ENCODE results near the gene VAV1. TPM values are rescaled to one million over a fixed set of nuclear protein-coding genes. Genes with fewer than 3 reads are reported as not detected.
"Not testable (repeated sequence)": the region's sequence is repeated elsewhere in the genome, so short reads cannot be mapped to it uniquely, and the experiment has no call there.

The VAV1 gene
- total and polyA plus RNA-seq, 10 of the 15 experiments (the other 5 are each of a cell fraction or from before 2014, with no cell fraction given): 1.6 to 76.8 (median 40.7) TPM

- H3K9ac ChIP-seq (ENCODE audit: control insufficient read depth, insufficient read depth, low read length); in situ Hi-C loops (cut with MboI); DNase-seq (ENCODE audit: low read depth, low spot score); BruUV-seq (replicated peaks); H3K4me3 ChIP-seq; H3K27ac ChIP-seq (ENCODE audit: control insufficient read depth, insufficient read depth); H4K20me1 ChIP-seq (ENCODE audit: control insufficient read depth, insufficient read depth); H2AFZ ChIP-seq (ENCODE audit: control insufficient read depth, low read depth, low read length); H3K4me2 ChIP-seq (ENCODE audit: control insufficient read depth, insufficient read depth); H3K4me1 ChIP-seq (ENCODE audit: control insufficient read depth, insufficient read depth, low read length); H3K9me3 ChIP-seq (replicated peaks; ENCODE audit: control insufficient read depth, insufficient read depth, low read length); ATAC-seq; RAD21 ChIA-PET (ENCODE audit: unreplicated experiment); H3K79me2 ChIP-seq (ENCODE audit: control insufficient read depth, insufficient read depth, low read length); H3K27me3 ChIP-seq (replicated peaks in 1 of 2; ENCODE audit: control insufficient read depth in 2 of 2, insufficient read depth in 2 of 2, low read length in 1 of 2); FAIRE-seq; POLR2A ChIA-PET; intact Hi-C loops (cut with micrococcal nuclease; ENCODE audit: unreplicated experiment): not testable (repeated sequence)
- CTCF ChIA-PET: interaction anchor here (1.1 kb wide), 3 partner anchors 10 to 117 kb away, joined by 3 to 5 read pairs (median 4); partner anchors contain the start of gene VAV1
- SMC1A ChIA-PET (ENCODE audit: uncharacterized antibody, unreplicated experiment): interaction anchor here (1.2 to 2.4 kb wide), 2 partner anchors 11 to 106 kb away, joined by 3 to 8 read pairs; partner anchors contain the start of gene GPR108
- peaks cover 18% of the 10 kb centered on the region in 2 experiments for H3K36me3 ChIP-seq (ENCODE audit: control insufficient read depth in 2 of 2, insufficient read depth in 2 of 2, low read length in 1 of 2)
- WGBS (ENCODE audit: insufficient coverage, insufficient replicate concordance, low lambda C conversion rate, missing lambda C conversion rate): 89% methylated on average over 10 of the region's 10 CpGs
These were observed 24.0 kb upstream of the VAV1 start for GRCh38 chr19:6748543-6748942.

- intact Hi-C loops (cut with micrococcal nuclease; ENCODE audit: unreplicated experiment): loop anchor here (5.0 kb wide), 2 partner anchors 112 to 118 kb away; no protein-coding TSS in a partner anchor
- SMC1A ChIA-PET (ENCODE audit: uncharacterized antibody, unreplicated experiment): no interaction called here
- TF ChIP-seq NFYB (IDR thresholded peaks at IDR 0.05; ENCODE audit: insufficient read depth, low read depth, low read length): no peak
- TF ChIP-seq HDGF (IDR thresholded peaks at IDR 0.05): no peak
- no peak for TF ChIP-seq NRF1 (conservative IDR thresholded peaks at IDR 0.05; ENCODE audit: low read depth, low read length)
- no peak for TF ChIP-seq DPF2 (IDR thresholded peaks at IDR 0.05)
- TF ChIP-seq PRDM15 (CRISPR knock-in tag; IDR thresholded peaks at IDR 0.05): no peak
- no peak for TF ChIP-seq TCF3 (IDR thresholded peaks at IDR 0.05; ENCODE audit: borderline replicate concordance, insufficient read depth, low read depth, low read length)
- TF ChIP-seq PBX3 (IDR thresholded peaks at IDR 0.05; ENCODE audit: insufficient replicate concordance, low read depth, low read length): no peak
- no peak for TF ChIP-seq E2F8 (IDR thresholded peaks at IDR 0.05; ENCODE audit: low read depth, partially characterized antibody)
These were observed 22.4 kb upstream of the VAV1 start for GRCh38 chr19:6750062-6750461.

More at GRCh38 chr19:6750062-6750461, 22.4 kb upstream of the VAV1 start:
- H3K4me2 ChIP-seq (ENCODE audit: control insufficient read depth, insufficient read depth): no peak overlapping the region
- no peak overlapping the region for H2AFZ ChIP-seq (ENCODE audit: control insufficient read depth, low read depth, low read length)
- H3K9me3 ChIP-seq (replicated peaks; ENCODE audit: control insufficient read depth, insufficient read depth, low read length): no peaks in the 10 kb centered on the region
- ATAC-seq: no peak
- CTCF ChIA-PET: interaction anchor here (0.6 kb wide), 1 partner anchor 233 kb away, joined by 3 read pairs; no protein-coding TSS in a partner anchor
- H3K79me2 ChIP-seq (ENCODE audit: control insufficient read depth, insufficient read depth, low read length): no peaks in the 10 kb centered on the region; the same call in 1 of the 2 replicates
- H3K36me3 ChIP-seq (ENCODE audit: control insufficient read depth in 2 of 2, insufficient read depth in 2 of 2, low read length in 1 of 2): peaks cover 11 to 15% of the 10 kb centered on the region in 2 experiments
- POLR2A ChIA-PET: interaction anchor here (1.3 kb wide), 1 partner anchor 22 kb away, joined by 3 read pairs; the partner anchor contains the start of gene VAV1
- RAD21 ChIA-PET (ENCODE audit: unreplicated experiment): interaction anchor here (1.3 kb wide), 1 partner anchor 12 kb away, joined by 3 read pairs; no protein-coding TSS in a partner anchor
- no TSS peak for BruUV-seq (replicated peaks)
- H3K4me1 ChIP-seq (ENCODE audit: control insufficient read depth, insufficient read depth, low read length): peaks cover 13% of the 10 kb centered on the region
- H4K20me1 ChIP-seq (ENCODE audit: control insufficient read depth, insufficient read depth): no peaks in the 10 kb centered on the region
- no peak overlapping the region for H3K27ac ChIP-seq (ENCODE audit: control insufficient read depth, insufficient read depth)
- no peak overlapping the region for H3K4me3 ChIP-seq
- H3K9ac ChIP-seq (ENCODE audit: control insufficient read depth, insufficient read depth, low read length): no peak overlapping the region
- 76% methylated on average over 20 of the region's 20 CpGs for WGBS (ENCODE audit: insufficient coverage, insufficient replicate concordance, low lambda C conversion rate, missing lambda C conversion rate)
- DNase-seq (ENCODE audit: low read depth, low spot score): no peak
- in situ Hi-C loops (cut with MboI): no loop called here
- FAIRE-seq: no peak
- no peaks in the 10 kb centered on the region for H3K27me3 ChIP-seq (replicated peaks in 1 of 2; ENCODE audit: control insufficient read depth in 2 of 2, insufficient read depth in 2 of 2, low read length in 1 of 2)

All from GM12878 (cell line).